Lower leg skin (tissue), 4 donors: ENCODE data around the gene IL21. TPM values are rescaled to one million over a fixed set of nuclear protein-coding genes. Genes with fewer than 3 reads are reported as not detected.
"Not testable (repeated sequence)": the region's sequence is repeated elsewhere in the genome, so short reads cannot be mapped to it uniquely, and the experiment has no call there.

Experiments
- DNase-seq, 2 donors: peaks; one replicate each; pipeline ENCODE4 v3.0.0-alpha.2; 2019; ENCODE audit warnings: low spot score in 2 of 2
- H3K4me3 ChIP-seq: fragments of 200-600 bp; sonication (generic); 2 replicates; pipeline ENCODE4 v1.5.1; 2017; ENCODE audit warnings: mild to moderate bottlenecking, low read depth; ENCODE audit not compliant: poor library complexity, severe bottlenecking
- CTCF ChIP-seq, 3 donors: fragments of 450-650 bp; IDR thresholded peaks; one replicate each; pipeline ENCODE4 v1.5.1; 2016; ENCODE audit warnings: antibody characterized with exemption in 3 of 3, mild to moderate bottlenecking in 3 of 3, moderate library complexity in 2 of 3
- POLR2A ChIP-seq, 2 donors: fragments of 450-650 bp; IDR thresholded peaks; one replicate each; pipeline ENCODE4 v1.6.1; 2016 to 2017; ENCODE audit warnings: antibody characterized with exemption in 2 of 2, mild to moderate bottlenecking in 1 of 2, moderate library complexity in 1 of 2
- WGBS, 2 donors: methylation state at CpG; one replicate each; pipeline ENCODE4 v1.1.5; 2018; 5-methylcytosine and 5-hydroxymethylcytosine counted together
- intact Hi-C: fragments of 100-400 bp; cut with DNase I; formaldehyde crosslinking; loops from one replicate; pipeline ENCODE4 v1.15.0; 2023; ENCODE audit warnings: low total_unique reads
- total RNA-seq, 4 donors: library from RNA; depleted of rRNA; stranded (reverse); fragments of >200 nt; gene quantifications; one replicate each; pipeline ENCODE4 v1.1.0, GENCODE V29; 2016

Gene IL21
- total RNA-seq, 4 donors from 2014 or later: not detected

- WGBS, 2 donors: 76 to 89% methylated on average over 2 of the region's 2 CpGs
- DNase-seq: no peak
- intact Hi-C loops: no loop called here
- no peak overlapping the region for H3K4me3 ChIP-seq
- TF ChIP-seq POLR2A (IDR thresholded peaks at IDR 0.05): no peak
- no peak for TF ChIP-seq CTCF (IDR thresholded peaks at IDR 0.05)
Observed at GRCh38 chr4:122658377-122658776, 37.5 kb upstream of the IL21 start.

- TF ChIP-seq CTCF (IDR thresholded peaks at IDR 0.05) (no peak), POLR2A (IDR thresholded peaks at IDR 0.05) (no peak)
- intact Hi-C loops: no loop called here
- no peak overlapping the region for H3K4me3 ChIP-seq
- whole genome bisulfite sequencing, 2 donors: 90 to 95% methylated on average over 1 of the region's 1 CpG
- no peak for DNase-seq
Observed at GRCh38 chr4:122657553-122657952, 36.7 kb upstream of the IL21 start.

GRCh38 chr4:122656583-122656982, 35.7 kb upstream of the IL21 start:
- DNase-seq, H3K4me3 ChIP-seq, intact Hi-C loops: not testable (repeated sequence)
- WGBS, 2 donors: 74 to 77% methylated on average over 5 of the region's 5 CpGs

- intact Hi-C loops: no loop called here
- no peak for TF ChIP-seq POLR2A (IDR thresholded peaks at IDR 0.05)
- TF ChIP-seq CTCF (IDR thresholded peaks at IDR 0.05): no peak
- H3K4me3 ChIP-seq: no peak overlapping the region
- 82 to 88% methylated on average over 1 to 3 of the region's 3 CpGs for WGBS, 2 donors
- no peak for DNase-seq
Observed at GRCh38 chr4:122652379-122652778, 31.5 kb upstream of the IL21 start.

GRCh38 chr4:122650148-122650547, 29.3 kb upstream of the IL21 start:
- no peak for TF ChIP-seq POLR2A (IDR thresholded peaks at IDR 0.05)
- TF ChIP-seq CTCF (IDR thresholded peaks at IDR 0.05): no peak
- intact Hi-C loops: no loop called here
- 87 to 100% methylated on average over 1 of the region's 1 CpG for WGBS, 2 donors
- DNase-seq: no peak
- no peak overlapping the region for H3K4me3 ChIP-seq

GRCh38 chr4:122647656-122648055, 26.8 kb upstream of the IL21 start:
- no peak overlapping the region for H3K4me3 ChIP-seq
- whole genome bisulfite sequencing, 2 donors: 71 to 74% methylated on average over 3 of the region's 3 CpGs
- no peak for TF ChIP-seq CTCF (IDR thresholded peaks at IDR 0.05)
- intact Hi-C loops: no loop called here
- DNase-seq: no peak
